Measurements from ENCODE around the gene IHH. TPM values are rescaled to one million over a fixed set of nuclear protein-coding genes. Genes with fewer than 3 reads are reported as not detected.

The IHH gene
- total RNA-seq, 1 donor, result not detected

DNA sequence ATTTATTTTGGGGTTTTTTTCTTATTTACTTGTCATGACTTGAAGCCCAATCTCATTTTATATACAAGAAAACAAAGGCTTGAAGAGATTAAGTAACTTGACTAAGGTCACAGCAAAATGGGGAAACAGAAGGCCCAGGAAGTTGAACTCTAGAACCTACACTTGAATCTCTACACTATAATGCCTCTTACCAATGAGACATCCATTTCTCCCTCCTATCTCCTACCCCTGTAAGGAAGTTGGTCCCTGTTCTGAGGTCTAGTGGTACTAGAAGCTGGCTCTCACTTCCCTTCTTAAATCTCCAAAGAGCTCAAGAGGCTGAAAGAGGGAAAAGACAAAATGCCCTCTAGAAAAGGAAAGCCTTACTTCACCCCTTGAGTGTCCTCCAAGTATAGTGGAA lies 25.5 kb upstream of the IHH start:
- no peak for DNase-seq (ENCODE audit: low read depth)
- TF ChIP-seq, protein P1, sequence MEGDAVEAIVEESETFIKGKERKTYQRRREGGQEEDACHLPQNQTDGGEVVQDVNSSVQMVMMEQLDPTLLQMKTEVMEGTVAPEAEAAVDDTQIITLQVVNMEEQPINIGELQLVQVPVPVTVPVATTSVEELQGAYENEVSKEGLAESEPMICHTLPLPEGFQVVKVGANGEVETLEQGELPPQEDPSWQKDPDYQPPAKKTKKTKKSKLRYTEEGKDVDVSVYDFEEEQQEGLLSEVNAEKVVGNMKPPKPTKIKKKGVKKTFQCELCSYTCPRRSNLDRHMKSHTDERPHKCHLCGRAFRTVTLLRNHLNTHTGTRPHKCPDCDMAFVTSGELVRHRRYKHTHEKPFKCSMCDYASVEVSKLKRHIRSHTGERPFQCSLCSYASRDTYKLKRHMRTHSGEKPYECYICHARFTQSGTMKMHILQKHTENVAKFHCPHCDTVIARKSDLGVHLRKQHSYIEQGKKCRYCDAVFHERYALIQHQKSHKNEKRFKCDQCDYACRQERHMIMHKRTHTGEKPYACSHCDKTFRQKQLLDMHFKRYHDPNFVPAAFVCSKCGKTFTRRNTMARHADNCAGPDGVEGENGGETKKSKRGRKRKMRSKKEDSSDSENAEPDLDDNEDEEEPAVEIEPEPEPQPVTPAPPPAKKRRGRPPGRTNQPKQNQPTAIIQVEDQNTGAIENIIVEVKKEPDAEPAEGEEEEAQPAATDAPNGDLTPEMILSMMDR (IDR thresholded peaks at IDR 0.05; ENCODE audit: insufficient read depth, low read depth, low read length), result no peak
- H3K4me3 ChIP-seq (ENCODE audit: low read depth, low read length), result no peak overlapping the region

DNA sequence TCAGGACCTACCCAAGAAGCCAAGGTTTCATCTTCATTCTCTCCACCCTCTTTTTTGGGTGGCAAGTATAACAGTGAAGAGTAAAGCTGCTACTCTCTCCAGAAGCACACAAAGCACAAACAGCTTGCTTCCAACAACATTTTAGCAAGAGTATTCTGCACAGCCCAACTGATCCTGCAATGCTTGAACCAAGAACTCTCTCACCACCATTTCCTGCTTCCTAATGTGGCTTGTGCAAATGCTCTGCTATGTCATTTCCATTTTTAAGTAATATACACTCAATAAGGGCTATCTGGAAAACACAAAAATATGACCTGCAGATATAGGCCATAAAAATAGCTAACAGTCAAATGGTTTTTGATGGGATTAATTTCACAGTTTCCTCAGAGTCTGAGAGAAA lies 24.1 kb upstream of the IHH start:
- DNase-seq (ENCODE audit: low read depth), result no peak
- no peak overlapping the region for H3K4me3 ChIP-seq (ENCODE audit: low read depth, low read length)
- TF ChIP-seq, protein P1 (IDR thresholded peaks at IDR 0.05; ENCODE audit: insufficient read depth, low read depth, low read length), result no peak

DNA sequence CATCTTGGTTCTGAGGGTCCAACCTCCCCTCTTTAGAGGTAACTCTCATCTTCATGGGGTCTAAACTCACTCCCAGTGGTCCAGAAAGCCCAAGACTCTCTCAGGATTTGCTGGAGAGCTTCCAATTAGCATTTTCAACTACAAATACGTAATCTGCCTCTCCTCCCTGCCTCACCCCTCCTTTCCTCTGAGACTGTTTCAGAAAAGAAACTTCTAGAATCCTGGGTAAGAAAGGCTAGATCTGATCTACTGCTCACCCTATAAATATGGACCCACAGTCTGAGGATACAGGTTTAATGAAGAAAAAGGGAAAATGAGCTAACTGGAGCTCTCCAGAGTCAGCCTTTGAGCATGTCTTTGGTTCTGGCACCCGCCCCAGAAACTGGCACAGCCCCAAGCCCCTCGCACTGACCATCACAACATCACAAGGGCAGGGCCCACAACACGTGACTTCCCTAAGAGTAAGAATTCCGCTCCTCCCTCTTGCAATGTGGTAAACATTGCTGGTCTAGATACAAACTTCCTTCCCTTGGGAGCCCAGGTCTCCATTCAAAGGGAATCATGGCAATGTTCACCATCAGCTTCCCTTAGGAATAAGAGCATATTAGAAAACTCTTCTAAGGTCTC lies 21.7 kb upstream of the IHH start:
- H3K4me3 ChIP-seq (ENCODE audit: low read depth, low read length), result no peak overlapping the region
- TF ChIP-seq, protein P1 (IDR thresholded peaks at IDR 0.05; ENCODE audit: insufficient read depth, low read depth, low read length), result no peak
- peak; percentile 13 for DNase-seq (ENCODE audit: low read depth)

DNA sequence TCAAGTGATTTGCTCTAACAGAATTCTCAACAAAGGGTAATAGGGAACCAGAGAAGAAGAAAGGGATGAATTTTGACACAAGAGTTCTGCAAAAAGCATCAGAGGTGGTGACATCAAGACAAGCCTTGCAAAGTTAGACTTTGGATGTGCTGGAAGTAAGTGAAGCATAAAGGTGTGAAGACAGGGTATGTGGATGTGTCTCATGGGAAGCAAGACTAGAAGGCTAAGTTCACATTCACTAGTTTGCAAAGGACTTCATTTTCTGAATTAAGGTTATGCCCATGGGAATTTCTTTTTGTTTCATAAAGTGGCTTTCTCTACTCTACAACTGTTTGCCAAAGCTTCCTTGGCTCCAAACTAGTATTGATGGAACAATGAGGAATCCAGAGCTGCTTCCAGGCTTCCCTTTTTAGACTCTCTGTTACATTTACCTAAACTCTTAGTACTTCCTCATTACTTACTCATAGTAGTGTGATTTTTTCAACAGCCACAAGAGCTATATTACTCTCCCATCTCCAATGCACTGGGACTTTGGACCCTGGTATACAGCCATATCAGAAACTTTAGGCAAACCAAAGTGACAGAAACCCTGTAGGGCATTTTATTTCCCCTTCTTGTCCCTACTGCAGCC lies 21.1 kb upstream of the IHH start:
- no peak for DNase-seq (ENCODE audit: low read depth)
- TF ChIP-seq, protein P1 (IDR thresholded peaks at IDR 0.05; ENCODE audit: insufficient read depth, low read depth, low read length), result no peak
- no peak overlapping the region for H3K4me3 ChIP-seq (ENCODE audit: low read depth, low read length)

DNA sequence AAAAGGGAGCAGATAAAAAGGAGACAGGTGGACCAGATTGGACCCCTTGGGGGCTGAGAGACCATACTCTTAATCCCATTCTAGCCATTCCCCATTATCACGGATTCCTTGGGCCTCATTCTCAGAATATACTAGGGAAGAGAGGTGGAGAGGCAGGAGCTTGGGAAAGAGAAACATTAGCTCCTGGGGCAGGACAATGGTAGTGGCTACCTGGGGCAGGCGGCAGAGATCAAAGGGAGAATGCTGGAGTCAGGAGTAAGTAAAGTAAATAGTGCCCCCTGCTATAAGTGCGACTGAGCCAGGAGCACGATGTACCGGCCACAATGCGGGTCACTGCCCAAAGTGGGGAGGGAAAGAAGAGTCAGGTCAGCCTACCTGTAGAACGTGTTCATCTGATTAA lies 20.4 kb upstream of the IHH start:
- no peak overlapping the region for H3K4me3 ChIP-seq (ENCODE audit: low read depth, low read length)
- TF ChIP-seq, protein P1 (IDR thresholded peaks at IDR 0.05; ENCODE audit: insufficient read depth, low read depth, low read length), result no peak
- no peak for DNase-seq (ENCODE audit: low read depth)

DNA sequence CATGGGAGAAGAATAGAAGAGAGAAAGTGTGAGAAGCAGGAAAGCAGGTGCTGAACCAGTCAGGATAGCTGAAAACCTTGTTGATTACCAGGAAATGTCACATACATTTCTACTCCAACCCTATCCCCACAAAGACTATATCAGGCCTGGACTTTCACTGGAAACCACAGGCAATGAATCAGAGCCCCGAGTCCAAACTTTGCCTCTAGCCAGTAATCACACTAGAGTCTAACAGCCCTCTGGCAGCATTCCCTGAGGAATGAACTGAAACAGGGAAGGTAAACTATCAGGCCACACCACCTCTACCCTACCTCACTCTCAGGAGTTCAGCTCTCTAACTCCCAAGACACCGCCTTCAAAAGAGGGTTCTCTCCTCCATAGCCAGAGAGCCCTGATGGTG lies 18.7 kb upstream of the IHH start:
- H3K4me3 ChIP-seq (ENCODE audit: low read depth, low read length), result no peak overlapping the region
- TF ChIP-seq, protein P1 (IDR thresholded peaks at IDR 0.05; ENCODE audit: insufficient read depth, low read depth, low read length), result no peak

DNA sequence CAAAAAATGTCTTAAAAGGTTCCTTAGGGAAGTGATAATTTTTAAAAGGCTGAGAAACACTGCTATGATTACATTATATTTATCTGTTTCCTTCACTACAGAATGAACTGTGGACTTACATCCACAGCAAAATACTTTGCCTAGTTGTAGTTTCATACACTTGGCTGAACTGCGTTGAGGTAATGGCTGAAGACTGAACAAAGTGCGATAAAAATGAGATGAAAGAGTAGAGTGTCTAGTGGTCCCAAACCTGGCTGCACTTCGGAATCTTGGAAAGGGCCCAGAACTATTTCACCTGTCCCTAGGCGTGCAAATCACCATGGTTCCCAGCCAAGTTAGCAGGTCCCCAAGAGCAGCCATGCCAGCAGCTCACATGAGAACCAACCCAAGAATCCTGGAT lies 18.2 kb upstream of the IHH start:
- TF ChIP-seq, protein P1 (IDR thresholded peaks at IDR 0.05; ENCODE audit: insufficient read depth, low read depth, low read length), result no peak
- DNase-seq (ENCODE audit: low read depth), result no peak
- no peak overlapping the region for H3K4me3 ChIP-seq (ENCODE audit: low read depth, low read length)

More for the DNA sequence above, 18.7 kb upstream of the IHH start:
- DNase-seq (ENCODE audit: low read depth), result no peak
